HepG2 (cell line): ENCODE data around the gene TEAD3. TPM values are rescaled to one million over a fixed set of nuclear protein-coding genes. Genes with fewer than 3 reads are reported as not detected.

Experiments used
- ATAC-seq: fragments of 200-7000 bp; cut with Tn5 transposase; 3 replicates; pipeline ENCODE4 v1.9.1; 2020; ENCODE audit warnings: mild to moderate bottlenecking, moderate library complexity
- BruUV-seq: library from RNA; stranded (reverse); fragments of 400-500 nt; replicated peaks from 2 replicates; lab custom pipeline; 2021; lab: Mats Ljungman, UMichigan
- CTCF ChIA-PET: fragments of 300-600 bp; formaldehyde crosslinking; extraction: SDS; loops from one replicate; lab custom pipeline; 2021; ENCODE audit warnings: low total read pairs, inconsistent platforms, low intra/inter-chr PET ratio; lab: Yijun Ruan, JAX
- POLR2A ChIA-PET: fragments of 350-600 bp; sonication (Branson Sonifier 250); formaldehyde crosslinking; loops from one replicate; lab custom pipeline; 2020; ENCODE audit warnings: antibody characterized with exemption, inconsistent platforms; lab: Yijun Ruan, JAX
- DNase-seq: peaks from one replicate; pipeline ENCODE4 v3.0.0-alpha.2; 2015; ENCODE audit warnings: low spot score
- FAIRE-seq: peaks from 3 replicates; lab custom pipeline; 2011; peaks lifted over from hg19 to GRCh38; lab: Jason Lieb, UNC
- H2AFZ ChIP-seq: one replicate; pipeline ENCODE4 v1.6.1; 2011; ENCODE audit warnings: low read length, inconsistent platforms
- H3K27ac ChIP-seq: fragments of 300-600 bp; 3 replicates; pipeline ENCODE4 v1.8.0; 2011; ENCODE audit warnings: mixed run types, mild to moderate bottlenecking, mixed read lengths, low read length, inconsistent platforms; ENCODE audit not compliant: insufficient read depth; ENCODE audit errors: extremely low read length
- H3K27me3 ChIP-seq, 2 experiments: fragments of 200-600 bp in 1 of 2; 2 replicates in 1 of 2; 3 replicates in 1 of 2; pipeline versions ENCODE4 v1.6.0 to v1.8.0; 2011; ENCODE audit warnings: low read length in 2 of 2, mild to moderate bottlenecking in 2 of 2, moderate library complexity in 2 of 2, inconsistent platforms in 1 of 2; ENCODE audit not compliant: insufficient read depth in 2 of 2, control insufficient read depth in 1 of 2
- H3K36me3 ChIP-seq, 2 experiments: fragments of 200-600 bp in 1 of 2; replicated peaks in 1 of 2; 2 replicates in 1 of 2; 3 replicates in 1 of 2; pipeline versions ENCODE4 v1.5.1 to v1.8.0; 2011; ENCODE audit warnings: low read length in 2 of 2, inconsistent platforms in 1 of 2; ENCODE audit not compliant: insufficient read depth in 2 of 2, control insufficient read depth in 1 of 2
- H3K4me1 ChIP-seq: 2 replicates; pipeline ENCODE4 v1.5.1; 2012; ENCODE audit warnings: low read length, inconsistent platforms; ENCODE audit not compliant: insufficient read depth
- H3K4me2 ChIP-seq: 2 replicates; pipeline ENCODE4 v1.6.0; 2011; ENCODE audit warnings: low read depth, low read length, inconsistent platforms
- H3K4me3 ChIP-seq, 3 experiments: fragments of 200-600 bp in 1 of 3; sonication (generic), shearing (Covaris generic) in 1 of 3; replicated peaks in 1 of 3; 2 replicates each; pipeline ENCODE4 v1.5.1; 2011 to 2016; ENCODE audit warnings: low read length in 3 of 3, inconsistent platforms in 2 of 3, low read depth in 2 of 3, mild to moderate bottlenecking in 2 of 3, control low read depth in 1 of 3, mixed read lengths in 1 of 3; ENCODE audit not compliant: insufficient read depth in 1 of 3
- H3K79me2 ChIP-seq: one replicate; pipeline ENCODE4 v1.6.1; 2011; ENCODE audit warnings: low read length, inconsistent platforms; ENCODE audit not compliant: insufficient read depth
- H3K9ac ChIP-seq: 2 replicates; pipeline ENCODE4 v1.6.0; 2011; ENCODE audit warnings: mild to moderate bottlenecking, low read depth, low read length, inconsistent platforms; ENCODE audit not compliant: insufficient read depth
- H3K9me3 ChIP-seq: 2 replicates; pipeline ENCODE4 v1.5.1; 2012; ENCODE audit warnings: mild to moderate bottlenecking, low read length
- H4K20me1 ChIP-seq: 2 replicates; pipeline ENCODE4 v1.6.0; 2011; ENCODE audit warnings: inconsistent platforms, mild to moderate bottlenecking, low read length, moderate library complexity; ENCODE audit not compliant: insufficient read depth
- E2F5 ChIP-seq: sonication (generic); formaldehyde crosslinking; conservative IDR thresholded peaks from 2 replicates; pipeline ENCODE4 v1.4.0; 2020; ENCODE audit warnings: missing genetic modification reagents
- EEA1 ChIP-seq: sonication (generic); formaldehyde crosslinking; IDR thresholded peaks from 2 replicates; pipeline ENCODE4 v1.5.1; 2020; ENCODE audit warnings: mild to moderate bottlenecking, missing genetic modification reagents, borderline replicate concordance
- GZF1 ChIP-seq: sonication (generic); formaldehyde crosslinking; IDR thresholded peaks from 2 replicates; pipeline ENCODE4 v1.5.1; 2020; ENCODE audit warnings: mild to moderate bottlenecking, missing genetic modification reagents
- KDM4B ChIP-seq: sonication (generic); formaldehyde crosslinking; IDR thresholded peaks from 2 replicates; pipeline ENCODE4 v1.4.0; 2020; ENCODE audit warnings: missing genetic modification reagents
- MEF2D ChIP-seq: sonication (generic); formaldehyde crosslinking; IDR thresholded peaks from 2 replicates; pipeline ENCODE4 v1.5.1; 2020; ENCODE audit warnings: mild to moderate bottlenecking, missing genetic modification reagents
- MYPOP ChIP-seq: sonication (generic); formaldehyde crosslinking; IDR thresholded peaks from 2 replicates; pipeline ENCODE4 v1.8.1; 2023; ENCODE audit warnings: mild to moderate bottlenecking, moderate library complexity, missing genetic modification reagents
- PHF20 ChIP-seq: sonication (generic); formaldehyde crosslinking; IDR thresholded peaks from 2 replicates; pipeline ENCODE4 v1.5.0; 2020; ENCODE audit warnings: mild to moderate bottlenecking, missing genetic modification reagents
- SALL2 ChIP-seq: sonication (generic); formaldehyde crosslinking; IDR thresholded peaks from 2 replicates; pipeline ENCODE4 v1.8.1; 2023; ENCODE audit warnings: mild to moderate bottlenecking, missing genetic modification reagents, inconsistent platforms
- SAP130 ChIP-seq: IDR thresholded peaks from 2 replicates; pipeline ENCODE4 v1.6.1; 2016; ENCODE audit warnings: low read depth
- ZNF124 ChIP-seq: sonication (generic); formaldehyde crosslinking; IDR thresholded peaks from 2 replicates; pipeline ENCODE4 v1.4.0; 2020; ENCODE audit warnings: missing genetic modification reagents
- ZNF296 ChIP-seq: sonication (generic); formaldehyde crosslinking; conservative IDR thresholded peaks from 2 replicates; pipeline ENCODE4 v1.5.0; 2020; ENCODE audit warnings: mild to moderate bottlenecking, missing genetic modification reagents
- ZNF768 ChIP-seq: sonication (generic); formaldehyde crosslinking; IDR thresholded peaks from 2 replicates; pipeline ENCODE4 v1.4.0; 2020; ENCODE audit warnings: missing genetic modification reagents
- WGBS: methylation state at CpG from one replicate; pipeline ENCODE4 v1.1.6; 2017; ENCODE audit warnings: low lambda C conversion rate; 5-methylcytosine and 5-hydroxymethylcytosine counted together
- in situ Hi-C: cut with HindIII; loops from 2 replicates; pipeline ENCODE4 v1.10.0; 2017; ENCODE audit warnings: low pct_unique_long_range_greater_than_20kb; ENCODE audit not compliant: extremely low pct_ligation_motif_present
- intact Hi-C: fragments of 100-400 bp; cut with micrococcal nuclease; formaldehyde crosslinking; loops from one replicate; pipeline ENCODE4 v1.10.0; 2022; ENCODE audit not compliant: unreplicated experiment
- polyA plus RNA-seq, 8 experiments: library from polyadenylated mRNA; depleted of rRNA in 3 of 8; stranded (reverse) in 7 of 8; unstranded in 1 of 8; fragments of >200 nt; fragmentation: Illumina TruSeq in 4 of 8; extraction: Trizol in 4 of 8; gene quantifications; 2 replicates each; pipeline versions ENCODE4 v1.2.1 to v1.2.3, GENCODE V29; 2011 to 2016; ENCODE audit warnings: low read depth in 4 of 8, missing spikeins in 1 of 8, mixed read lengths in 1 of 8; ENCODE audit not compliant: insufficient read depth in 1 of 8
- total RNA-seq, 5 experiments: library from RNA; depleted of rRNA; stranded (reverse); fragments of >200 nt; fragmentation: Illumina TruSeq; extraction: Trizol; gene quantifications; 2 replicates each; pipeline ENCODE4 v1.2.3, GENCODE V29; 2016; ENCODE audit warnings: low read depth in 1 of 5
- TF ChIP-seq, protein P1 (sequence below): sonication (generic); formaldehyde crosslinking; IDR thresholded peaks from 2 replicates; pipeline ENCODE4 v1.4.0; 2020; ENCODE audit warnings: mild to moderate bottlenecking, missing genetic modification reagents, borderline replicate concordance

Gene TEAD3
- total and polyA plus RNA-seq, 2 of the 13 experiments (the other 11 are each of a cell fraction or from before 2014, with no cell fraction given) = 15.1 to 16.5 TPM

- no peak for TF ChIP-seq PHF20
- TF ChIP-seq E2F5 (CRISPR knock-in tag) = no peak
- TF ChIP-seq EEA1 (CRISPR knock-in tag) = no peak
- TF ChIP-seq SAP130 (CRISPR knock-in tag) = 0 out of 2 replicates have a peak, but pooled peaks have one; percentile 10
- TF ChIP-seq, protein P1, sequence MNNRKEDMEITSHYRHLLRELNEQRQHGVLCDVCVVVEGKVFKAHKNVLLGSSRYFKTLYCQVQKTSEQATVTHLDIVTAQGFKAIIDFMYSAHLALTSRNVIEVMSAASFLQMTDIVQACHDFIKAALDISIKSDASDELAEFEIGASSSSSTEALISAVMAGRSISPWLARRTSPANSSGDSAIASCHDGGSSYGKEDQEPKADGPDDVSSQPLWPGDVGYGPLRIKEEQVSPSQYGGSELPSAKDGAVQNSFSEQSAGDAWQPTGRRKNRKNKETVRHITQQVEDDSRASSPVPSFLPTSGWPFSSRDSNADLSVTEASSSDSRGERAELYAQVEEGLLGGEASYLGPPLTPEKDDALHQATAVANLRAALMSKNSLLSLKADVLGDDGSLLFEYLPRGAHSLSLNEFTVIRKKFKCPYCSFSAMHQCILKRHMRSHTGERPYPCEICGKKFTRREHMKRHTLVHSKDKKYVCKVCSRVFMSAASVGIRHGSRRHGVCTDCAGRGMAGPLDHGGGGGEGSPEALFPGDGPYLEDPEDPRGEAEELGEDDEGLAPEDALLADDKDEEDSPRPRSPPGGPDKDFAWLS = no peak
- no peak for TF ChIP-seq ZNF296 (CRISPR knock-in tag)
- no peak for TF ChIP-seq MYPOP (CRISPR knock-in tag)
- no peak for TF ChIP-seq GZF1 (CRISPR knock-in tag)
Measured at GRCh38 chr6:35500782-35501181, 3.9 kb upstream of the TEAD3 start (continued).

- TF ChIP-seq ZNF124 (CRISPR knock-in tag) (no peak), MEF2D (CRISPR knock-in tag) (no peak), SALL2 (CRISPR knock-in tag) (no peak), KDM4B (CRISPR knock-in tag) (no peak), ZNF768 (CRISPR knock-in tag) (peak; percentile 21; the same call in 1 of the 2 replicates)
- ATAC-seq (no peak), FAIRE-seq (no peak), DNase-seq (no peak)
- BruUV-seq = no TSS peak
- Histone ChIP-seq H4K20me1 (peaks cover 14% of the 10 kb centered on the region; the same call in 1 of the 2 replicates), H3K4me3 (no peak overlapping the region), H3K27ac (no peak overlapping the region), H3K79me2 (peaks cover 19% of the 10 kb centered on the region), H2AFZ (no peak overlapping the region), H3K27me3 (peaks cover 6 to 39% of the 10 kb centered on the region in 2 experiments; a peak in 4 of 5 replicates), H3K9me3 (no peaks in the 10 kb centered on the region), H3K4me2 (no peak overlapping the region), H3K9ac (no peak overlapping the region), H3K36me3 (no peaks in the 10 kb centered on the region), H3K4me1 (peaks cover 44% of the 10 kb centered on the region)
- intact Hi-C loops (no loop called here), in situ Hi-C loops (no loop called here)
- POLR2A ChIA-PET = no interaction called here
- CTCF ChIA-PET = no interaction called here
- 26% methylated on average over 4 of the region's 4 CpGs for WGBS
Measured at GRCh38 chr6:35499372-35499771, 2.5 kb upstream of the TEAD3 start.
